Lung (tissue), 12 donors: Measurements from ENCODE around the gene ITPK1. TPM values are rescaled to one million over a fixed set of nuclear protein-coding genes. Genes with fewer than 3 reads are reported as not detected.
A peak's percentile ranks its signal among the peaks of the same experiment; 100 is the strongest.

Source experiments
- ATAC-seq: fragments of 200-7000 bp; cut with Tn5 transposase; one replicate; pipeline ENCODE4 v1.9.1; 2020; ENCODE audit warnings: moderate number of reproducible peaks; ENCODE audit not compliant: insufficient read depth, low FRiP score
- DNase-seq, 3 donors: peaks; one replicate each; pipeline ENCODE4 v3.0.0-alpha.2; 2013 to 2017
- H3K27ac ChIP-seq, 2 donors: one replicate each; pipeline ENCODE4 v1.5.1; 2013; ENCODE audit warnings: mild to moderate bottlenecking in 2 of 2, moderate library complexity in 2 of 2, control low read depth in 1 of 2, inconsistent platforms in 1 of 2, low read depth in 1 of 2, low read length in 1 of 2
- H3K27me3 ChIP-seq, 3 donors: one replicate each; pipeline ENCODE4 v1.5.1; 2013; ENCODE audit warnings: low read length in 2 of 3; ENCODE audit not compliant: control insufficient read depth in 3 of 3, insufficient read depth in 3 of 3
- H3K36me3 ChIP-seq, 4 donors: one replicate each; pipeline ENCODE4 v1.5.1; 2013; ENCODE audit warnings: low read length in 4 of 4, mild to moderate bottlenecking in 1 of 4, moderate library complexity in 1 of 4; ENCODE audit not compliant: control insufficient read depth in 4 of 4, insufficient read depth in 4 of 4
- H3K4me1 ChIP-seq, 5 donors: one replicate each; pipeline ENCODE4 v1.5.1; 2013; ENCODE audit warnings: low read length in 5 of 5, mild to moderate bottlenecking in 2 of 5, moderate library complexity in 1 of 5; ENCODE audit not compliant: control insufficient read depth in 5 of 5, insufficient read depth in 5 of 5
- H3K4me3 ChIP-seq: one replicate; pipeline ENCODE4 v1.5.1; 2013; ENCODE audit warnings: mild to moderate bottlenecking, control low read depth, moderate library complexity
- H3K9ac ChIP-seq, 2 donors: one replicate each; pipeline ENCODE4 v1.5.1; 2013; ENCODE audit warnings: low read length in 2 of 2, control low read depth in 1 of 2; ENCODE audit not compliant: insufficient read depth in 1 of 2
- H3K9me3 ChIP-seq, 4 donors: one replicate each; pipeline ENCODE4 v1.5.1; 2013; ENCODE audit warnings: low read length in 3 of 4, mild to moderate bottlenecking in 1 of 4, moderate library complexity in 1 of 4; ENCODE audit not compliant: control insufficient read depth in 4 of 4, insufficient read depth in 3 of 4
- CTCF ChIP-seq: IDR thresholded peaks from 2 replicates; pipeline ENCODE4 v1.5.1; 2012; ENCODE audit warnings: mild to moderate bottlenecking; ENCODE audit errors: control extremely low read depth, extremely low read depth
- WGBS, 2 donors: extraction: QIAGEN DNeasy Blood & Tissue Kit; methylation state at CpG; one replicate each; pipeline ENCODE4 v1.1.7; 2013; 5-methylcytosine and 5-hydroxymethylcytosine counted together
- polyA plus RNA-seq, 2 donors: library from polyadenylated mRNA; stranded (reverse); fragments of 200-250 nt; gene quantifications; one replicate each; pipeline ENCODE4 v1.2.1, GENCODE V29; 2013
- total RNA-seq, 2 donors: library from RNA; depleted of rRNA in 1 of 2; stranded (reverse); fragments of >200 nt in 1 of 2; gene quantifications; one replicate each; pipeline ENCODE4 v1.2.1, GENCODE V29; 2014 to 2021
- donor health status: control.
- donor health status: control.
- donor health status: Bipolar disorder and iron deficiency.
- donor health status: healthy.
- donor health status: DM: yes; HTN: yes; CAD: no.

The ITPK1 gene
- total and polyA plus RNA-seq, 4 donors: 17.5 to 99.4 (median 45.3) TPM

GRCh38 chr14:93036652-93037345 is 78.9 kb downstream of the ITPK1 start:
- Histone ChIP-seq H3K4me1 (peaks cover 0 to 44% (median 19%) of the 10 kb centered on the region in 5 donors), H3K27me3 (no peaks in the 10 kb centered on the region), H3K9me3 (no peaks in the 10 kb centered on the region), H3K4me3 (no peak overlapping the region), H3K36me3 (no peaks in the 10 kb centered on the region), H3K27ac (peak overlapping the region in 1 of 2 donors; percentile 62), H3K9ac (no peak overlapping the region)
- no peak for ATAC-seq
- WGBS, 2 donors: 80 to 88% methylated on average over 12 of the region's 12 CpGs
- DNase-seq: no peak
- TF ChIP-seq CTCF: no peak

- no peaks in the 10 kb centered on the region for H3K9me3 ChIP-seq
- no peak overlapping the region for H3K4me3 ChIP-seq
- ATAC-seq (no peak), DNase-seq (peak in 1 of 3 donors; percentile 55)
- peak overlapping the region in 1 of 2 donors; percentile 62 for H3K27ac ChIP-seq
- H3K36me3 ChIP-seq: no peaks in the 10 kb centered on the region
- H3K4me1 ChIP-seq: peaks cover 0 to 41% (median 19%) of the 10 kb centered on the region in 5 donors
- 80 to 89% methylated on average over 22 of the region's 22 CpGs for WGBS, 2 donors
- no peak overlapping the region for H3K9ac ChIP-seq
- H3K27me3 ChIP-seq: no peaks in the 10 kb centered on the region
- no peak for TF ChIP-seq CTCF
Observed at GRCh38 chr14:93035917-93036651, 79.6 kb downstream of the ITPK1 start.

- H3K27ac ChIP-seq: peak overlapping the region in 1 of 2 donors; percentile 62
- H3K9me3 ChIP-seq: no peaks in the 10 kb centered on the region
- no peaks in the 10 kb centered on the region for H3K36me3 ChIP-seq
- no peak overlapping the region for H3K9ac ChIP-seq
- peaks cover 0 to 39% (median 14%) of the 10 kb centered on the region in 5 donors for H3K4me1 ChIP-seq
- ATAC-seq: no peak
- H3K27me3 ChIP-seq: no peaks in the 10 kb centered on the region
- no peak overlapping the region for H3K4me3 ChIP-seq
- no peak for DNase-seq
- no peak for TF ChIP-seq CTCF
- WGBS, 2 donors: 92 to 93% methylated on average over 5 of the region's 5 CpGs
Observed at GRCh38 chr14:93035585-93035916, 80.2 kb downstream of the ITPK1 start.
